HepG2 (cell line): ENCODE measurements around the gene RSPH10B. TPM values are rescaled to one million over a fixed set of nuclear protein-coding genes. Genes with fewer than 3 reads are reported as not detected.
"Not testable (repeated sequence)": the region's sequence is repeated elsewhere in the genome, so short reads cannot be mapped to it uniquely, and the experiment has no call there.

Experiments
- ATAC-seq: fragments of 200-7000 bp; cut with Tn5 transposase; 3 replicates; pipeline ENCODE4 v1.9.1; 2020; ENCODE audit warnings: mild to moderate bottlenecking, moderate library complexity
- BruUV-seq: library from RNA; stranded (reverse); fragments of 400-500 nt; replicated peaks from 2 replicates; lab custom pipeline; 2021; lab: Mats Ljungman, UMichigan
- CTCF ChIA-PET: fragments of 300-600 bp; formaldehyde crosslinking; extraction: SDS; loops from one replicate; lab custom pipeline; 2021; ENCODE audit warnings: low total read pairs, inconsistent platforms, low intra/inter-chr PET ratio; lab: Yijun Ruan, JAX
- POLR2A ChIA-PET: fragments of 350-600 bp; sonication (Branson Sonifier 250); formaldehyde crosslinking; loops from one replicate; lab custom pipeline; 2020; ENCODE audit warnings: antibody characterized with exemption, inconsistent platforms; lab: Yijun Ruan, JAX
- DNase-seq: peaks from one replicate; pipeline ENCODE4 v3.0.0-alpha.2; 2015; ENCODE audit warnings: low spot score
- FAIRE-seq: peaks from 3 replicates; lab custom pipeline; 2011; peaks lifted over from hg19 to GRCh38; lab: Jason Lieb, UNC
- H2AFZ ChIP-seq: one replicate; pipeline ENCODE4 v1.6.1; 2011; ENCODE audit warnings: low read length, inconsistent platforms
- H3K27ac ChIP-seq: fragments of 300-600 bp; 3 replicates; pipeline ENCODE4 v1.8.0; 2011; ENCODE audit warnings: mixed run types, mild to moderate bottlenecking, mixed read lengths, low read length, inconsistent platforms; ENCODE audit not compliant: insufficient read depth; ENCODE audit errors: extremely low read length
- H3K27me3 ChIP-seq, 2 experiments: fragments of 200-600 bp in 1 of 2; 2 replicates in 1 of 2; 3 replicates in 1 of 2; pipeline versions ENCODE4 v1.6.0 to v1.8.0; 2011; ENCODE audit warnings: low read length in 2 of 2, mild to moderate bottlenecking in 2 of 2, moderate library complexity in 2 of 2, inconsistent platforms in 1 of 2; ENCODE audit not compliant: insufficient read depth in 2 of 2, control insufficient read depth in 1 of 2
- H3K36me3 ChIP-seq, 2 experiments: fragments of 200-600 bp in 1 of 2; replicated peaks in 1 of 2; 2 replicates in 1 of 2; 3 replicates in 1 of 2; pipeline versions ENCODE4 v1.5.1 to v1.8.0; 2011; ENCODE audit warnings: low read length in 2 of 2, inconsistent platforms in 1 of 2; ENCODE audit not compliant: insufficient read depth in 2 of 2, control insufficient read depth in 1 of 2
- H3K4me1 ChIP-seq: 2 replicates; pipeline ENCODE4 v1.5.1; 2012; ENCODE audit warnings: low read length, inconsistent platforms; ENCODE audit not compliant: insufficient read depth
- H3K4me2 ChIP-seq: 2 replicates; pipeline ENCODE4 v1.6.0; 2011; ENCODE audit warnings: low read depth, low read length, inconsistent platforms
- H3K4me3 ChIP-seq, 3 experiments: fragments of 200-600 bp in 1 of 3; sonication (generic), shearing (Covaris generic) in 1 of 3; replicated peaks in 1 of 3; 2 replicates each; pipeline ENCODE4 v1.5.1; 2011 to 2016; ENCODE audit warnings: low read length in 3 of 3, inconsistent platforms in 2 of 3, low read depth in 2 of 3, mild to moderate bottlenecking in 2 of 3, control low read depth in 1 of 3, mixed read lengths in 1 of 3; ENCODE audit not compliant: insufficient read depth in 1 of 3
- H3K79me2 ChIP-seq: one replicate; pipeline ENCODE4 v1.6.1; 2011; ENCODE audit warnings: low read length, inconsistent platforms; ENCODE audit not compliant: insufficient read depth
- H3K9ac ChIP-seq: 2 replicates; pipeline ENCODE4 v1.6.0; 2011; ENCODE audit warnings: mild to moderate bottlenecking, low read depth, low read length, inconsistent platforms; ENCODE audit not compliant: insufficient read depth
- H3K9me3 ChIP-seq: 2 replicates; pipeline ENCODE4 v1.5.1; 2012; ENCODE audit warnings: mild to moderate bottlenecking, low read length
- H4K20me1 ChIP-seq: 2 replicates; pipeline ENCODE4 v1.6.0; 2011; ENCODE audit warnings: inconsistent platforms, mild to moderate bottlenecking, low read length, moderate library complexity; ENCODE audit not compliant: insufficient read depth
- ZNF121 ChIP-seq: sonication (generic); formaldehyde crosslinking; IDR thresholded peaks from 2 replicates; pipeline ENCODE4 v1.5.0; 2020; ENCODE audit warnings: mild to moderate bottlenecking, missing genetic modification reagents
- WGBS: methylation state at CpG from one replicate; pipeline ENCODE4 v1.1.6; 2017; ENCODE audit warnings: low lambda C conversion rate; 5-methylcytosine and 5-hydroxymethylcytosine counted together
- in situ Hi-C: cut with HindIII; loops from 2 replicates; pipeline ENCODE4 v1.10.0; 2017; ENCODE audit warnings: low pct_unique_long_range_greater_than_20kb; ENCODE audit not compliant: extremely low pct_ligation_motif_present
- intact Hi-C: fragments of 100-400 bp; cut with micrococcal nuclease; formaldehyde crosslinking; loops from one replicate; pipeline ENCODE4 v1.10.0; 2022; ENCODE audit not compliant: unreplicated experiment
- polyA plus RNA-seq, 8 experiments: library from polyadenylated mRNA; depleted of rRNA in 3 of 8; stranded (reverse) in 7 of 8; unstranded in 1 of 8; fragments of >200 nt; fragmentation: Illumina TruSeq in 4 of 8; extraction: Trizol in 4 of 8; gene quantifications; 2 replicates each; pipeline versions ENCODE4 v1.2.1 to v1.2.3, GENCODE V29; 2011 to 2016; ENCODE audit warnings: low read depth in 4 of 8, missing spikeins in 1 of 8, mixed read lengths in 1 of 8; ENCODE audit not compliant: insufficient read depth in 1 of 8
- total RNA-seq, 5 experiments: library from RNA; depleted of rRNA; stranded (reverse); fragments of >200 nt; fragmentation: Illumina TruSeq; extraction: Trizol; gene quantifications; 2 replicates each; pipeline ENCODE4 v1.2.3, GENCODE V29; 2016; ENCODE audit warnings: low read depth in 1 of 5

The RSPH10B gene
- total and polyA plus RNA-seq, 2 of the 13 experiments (the other 11 are each of a cell fraction or from before 2014, with no cell fraction given), result not detected

- ATAC-seq, in situ Hi-C loops: not testable (repeated sequence)
Measured at GRCh38 chr7:5931250-5931649, 39.2 kb downstream of the RSPH10B start.

GRCh38 chr7:5930290-5930689 is 40.2 kb downstream of the RSPH10B start:
- H2AFZ ChIP-seq, H3K4me2 ChIP-seq, H4K20me1 ChIP-seq, H3K36me3 ChIP-seq, H3K79me2 ChIP-seq, H3K9ac ChIP-seq, H3K27ac ChIP-seq, DNase-seq, intact Hi-C loops, in situ Hi-C loops, POLR2A ChIA-PET, H3K4me1 ChIP-seq, CTCF ChIA-PET, FAIRE-seq, BruUV-seq, H3K4me3 ChIP-seq, H3K27me3 ChIP-seq, H3K9me3 ChIP-seq, ATAC-seq: not testable (repeated sequence)
- no CpG with 5 or more reads among the region's 10 CpGs for WGBS

More at GRCh38 chr7:5931250-5931649, 39.2 kb downstream of the RSPH10B start:
- POLR2A ChIA-PET, H4K20me1 ChIP-seq, intact Hi-C loops, FAIRE-seq, H3K36me3 ChIP-seq, H3K4me2 ChIP-seq, H3K79me2 ChIP-seq, H3K4me3 ChIP-seq, H3K4me1 ChIP-seq, H3K27ac ChIP-seq, H2AFZ ChIP-seq, BruUV-seq, H3K27me3 ChIP-seq, DNase-seq, H3K9me3 ChIP-seq, H3K9ac ChIP-seq, CTCF ChIA-PET: not testable (repeated sequence)
- WGBS, result 93% methylated on average over 4 of the region's 14 CpGs
- peak; percentile 18; the same call in 1 of the 2 replicates for TF ChIP-seq ZNF121

- CTCF ChIA-PET, H3K9me3 ChIP-seq, H3K36me3 ChIP-seq, H3K4me3 ChIP-seq, BruUV-seq, FAIRE-seq, H4K20me1 ChIP-seq, H3K27me3 ChIP-seq, intact Hi-C loops, H3K27ac ChIP-seq, H3K4me2 ChIP-seq, ATAC-seq, H3K4me1 ChIP-seq, H3K79me2 ChIP-seq, H3K9ac ChIP-seq, POLR2A ChIA-PET, H2AFZ ChIP-seq, in situ Hi-C loops, DNase-seq: not testable (repeated sequence)
- WGBS, result no CpG with 5 or more reads among the region's 13 CpGs
Measured at GRCh38 chr7:5926263-5926870, 44.1 kb downstream of the RSPH10B start.

- FAIRE-seq, H3K27me3 ChIP-seq, BruUV-seq, H3K9me3 ChIP-seq, H2AFZ ChIP-seq, H3K9ac ChIP-seq, intact Hi-C loops, DNase-seq, H3K4me1 ChIP-seq, H3K36me3 ChIP-seq, H3K79me2 ChIP-seq, H3K27ac ChIP-seq, in situ Hi-C loops, POLR2A ChIA-PET, H4K20me1 ChIP-seq, H3K4me2 ChIP-seq, CTCF ChIA-PET, H3K4me3 ChIP-seq, ATAC-seq: not testable (repeated sequence)
- WGBS, result no CpG with 5 or more reads among the region's 12 CpGs
Measured at GRCh38 chr7:5924630-5925029, 45.9 kb downstream of the RSPH10B start.
